ENCODE results near the gene FBN1. TPM values are rescaled to one million over a fixed set of nuclear protein-coding genes. Genes with fewer than 3 reads are reported as not detected.
A peak's percentile ranks its signal among the peaks of the same experiment; 100 is the strongest.

Gene FBN1
- polyA plus RNA-seq, 3 donors, result 91.0 to 113 (median 94.2) TPM

DNA sequence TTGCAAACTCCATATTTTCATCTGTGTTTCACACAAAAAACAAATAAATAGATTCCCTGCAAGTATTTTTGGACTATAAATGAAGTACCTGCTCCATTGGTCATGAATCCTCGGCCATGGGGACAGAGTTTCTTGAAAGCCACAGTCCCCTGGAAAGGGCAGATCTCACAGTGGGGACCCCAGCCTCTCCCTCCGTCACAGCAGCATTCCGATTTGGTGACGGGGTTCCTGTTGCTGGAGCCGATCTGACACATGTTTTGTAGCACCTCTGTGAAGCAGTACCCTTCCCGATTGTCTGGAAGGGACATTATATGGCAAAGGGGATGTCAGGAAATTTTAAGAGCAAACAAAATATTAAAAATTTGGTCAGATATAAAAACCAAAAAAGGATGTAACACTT lies 218.0 kb downstream of the FBN1 start:
- no peak for DNase-seq (ENCODE audit: extremely low read depth in 1 of 11, low read depth in 9 of 11, low spot score in 4 of 11)

DNA sequence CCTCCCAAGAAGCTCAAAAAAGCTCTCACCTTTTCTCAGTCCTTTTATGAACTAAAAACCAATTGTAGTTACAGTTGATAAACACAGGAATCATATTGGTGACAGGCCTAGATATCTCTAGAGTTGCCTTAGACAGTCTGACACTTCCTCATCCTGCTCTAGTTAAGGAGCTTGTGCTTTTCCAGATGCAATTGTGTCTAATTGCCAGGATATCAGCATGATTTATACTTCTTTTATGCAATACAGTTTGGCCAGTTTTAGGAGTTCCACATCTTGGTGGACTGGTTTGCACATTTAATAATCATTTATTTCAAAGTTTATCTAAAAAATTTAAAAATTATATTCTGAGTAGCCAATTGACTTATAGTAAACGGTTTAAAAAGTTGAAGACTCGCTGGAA lies 218.6 kb downstream of the FBN1 start:
- no peak for DNase-seq (ENCODE audit: extremely low read depth in 1 of 11, low read depth in 9 of 11, low spot score in 4 of 11)

DNA sequence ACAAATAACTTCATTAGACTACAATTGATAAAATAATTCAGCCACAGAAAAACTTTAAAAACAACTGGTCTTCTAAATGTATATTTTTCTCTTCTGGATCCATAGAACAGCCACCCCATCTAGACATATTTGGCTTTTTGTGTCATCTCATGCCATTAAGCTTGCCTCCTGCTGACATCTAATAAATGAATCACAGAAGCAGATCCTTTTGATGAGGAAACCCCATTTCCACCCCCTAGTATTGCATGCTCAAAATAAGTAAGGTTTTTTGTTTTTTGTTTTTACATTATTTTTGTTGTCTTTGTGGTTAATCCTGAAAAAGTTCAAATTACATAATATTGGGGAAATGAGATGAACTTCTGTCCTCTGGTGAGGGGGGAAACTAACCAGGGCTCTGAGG lies 219.5 kb downstream of the FBN1 start:
- DNase-seq (ENCODE audit: extremely low read depth in 1 of 11, low read depth in 9 of 11, low spot score in 4 of 11), result no peak

DNA sequence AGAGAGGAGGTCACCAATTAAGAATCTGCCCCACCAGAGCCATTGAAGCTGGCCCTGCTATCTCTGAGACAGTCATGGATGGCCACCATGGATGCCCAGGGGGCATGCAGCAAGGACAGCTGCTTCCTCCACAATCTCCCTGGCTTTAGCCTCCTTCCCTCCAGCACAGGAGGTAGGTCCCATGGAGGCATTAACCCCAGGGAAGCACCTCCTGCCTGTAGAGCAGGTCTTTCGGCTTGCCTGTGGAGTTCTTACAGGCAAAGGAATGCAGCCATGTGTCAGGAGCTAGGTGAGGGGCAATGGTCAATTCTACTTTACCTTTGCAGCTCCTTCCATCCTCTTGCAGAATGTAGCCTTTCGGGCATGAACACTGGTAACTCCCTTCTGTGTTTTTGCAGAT lies 220.5 kb downstream of the FBN1 start:
- DNase-seq (ENCODE audit: extremely low read depth in 1 of 11, low read depth in 9 of 11, low spot score in 4 of 11), result no peak

DNA sequence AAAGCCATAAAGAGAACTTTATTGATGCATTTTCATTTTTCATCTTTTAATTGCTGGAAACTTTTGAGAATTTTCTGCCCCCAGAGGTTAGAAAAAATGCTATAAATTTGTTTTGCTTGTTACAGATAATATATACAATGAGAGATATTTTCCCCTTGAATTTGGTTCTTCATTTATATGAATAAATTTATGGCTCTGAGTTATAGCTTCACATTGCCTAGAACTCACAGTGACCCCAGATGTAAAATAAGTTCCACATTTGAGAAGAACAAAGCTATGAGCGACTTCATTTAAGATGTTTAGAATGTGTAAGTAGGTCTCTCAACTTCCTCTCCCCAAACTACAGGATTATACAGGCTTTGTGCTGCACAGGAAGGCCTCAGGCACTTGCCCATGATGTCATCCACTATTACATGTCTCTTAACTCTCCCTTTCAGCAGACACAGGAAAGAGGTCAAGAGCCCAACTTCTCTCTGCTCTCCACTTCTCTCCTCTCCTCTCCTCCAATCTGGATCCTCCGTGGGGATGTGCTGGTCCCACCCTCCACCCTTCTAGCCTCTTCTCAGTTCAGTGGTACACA lies 221.5 kb downstream of the FBN1 start:
- peak in 8 of 11 donors; percentile 9 to 50 (median 28) for DNase-seq (ENCODE audit: extremely low read depth in 1 of 11, low read depth in 9 of 11, low spot score in 4 of 11)

DNA sequence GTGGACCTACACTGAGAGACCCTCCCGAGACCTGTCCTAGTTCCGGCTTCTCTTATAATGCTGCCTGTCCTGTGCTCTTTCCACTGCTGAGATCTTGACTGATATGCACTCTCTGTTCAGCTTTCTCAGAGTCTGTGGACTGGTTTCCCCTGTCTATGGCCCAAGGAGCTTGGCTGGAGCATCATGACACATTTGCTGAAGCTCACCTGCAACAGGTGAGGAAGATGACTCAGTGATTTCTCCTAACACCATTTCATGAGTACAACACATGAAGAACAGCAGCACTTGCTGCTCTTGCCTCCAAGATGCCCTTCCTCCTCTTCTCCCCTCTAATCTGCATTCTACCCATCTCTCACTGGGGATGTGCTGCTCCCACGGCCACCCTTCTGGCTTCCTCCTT lies 222.2 kb downstream of the FBN1 start:
- no peak for DNase-seq (ENCODE audit: extremely low read depth in 1 of 11, low read depth in 9 of 11, low spot score in 4 of 11)

DNA sequence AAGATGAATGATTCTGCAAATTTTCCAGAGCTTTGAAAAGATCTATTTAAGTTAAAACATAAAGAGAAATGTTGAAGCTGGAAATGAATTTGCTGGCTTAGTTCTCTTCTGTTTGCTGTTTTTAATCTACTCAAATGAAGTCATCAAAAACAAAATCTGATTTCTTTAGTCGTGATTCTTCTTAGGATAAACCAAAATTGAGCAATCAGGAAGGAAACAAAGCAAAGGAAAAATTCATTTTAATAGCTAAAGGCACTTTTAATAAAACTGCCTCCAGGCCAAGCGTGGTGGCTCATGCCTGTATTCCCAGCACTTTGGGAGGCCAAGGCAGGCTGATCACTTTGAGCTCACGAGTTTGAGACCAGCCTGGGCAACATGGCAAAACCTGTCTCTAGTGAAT lies 223.1 kb downstream of the FBN1 start:
- no peak for DNase-seq (ENCODE audit: extremely low read depth in 1 of 11, low read depth in 9 of 11, low spot score in 4 of 11)

DNA sequence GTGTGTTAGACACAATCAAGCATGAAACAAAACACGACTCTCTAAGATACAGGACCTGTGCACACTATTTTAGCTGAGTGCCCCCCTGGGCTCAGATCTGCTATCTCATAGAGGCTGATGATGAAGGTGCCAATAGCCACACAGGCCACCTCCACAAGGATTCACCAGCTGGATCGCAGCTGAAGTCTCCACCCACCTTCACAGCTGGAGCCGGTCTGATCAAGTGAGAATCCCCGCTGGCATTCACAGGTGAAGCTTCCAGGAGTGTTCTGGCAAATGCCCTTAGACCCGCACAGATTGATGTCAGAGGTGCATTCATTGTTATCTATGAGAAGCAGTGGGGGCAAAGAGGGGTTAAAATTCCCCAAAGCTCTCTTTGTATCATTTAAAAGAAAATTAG lies 224.1 kb downstream of the FBN1 start:
- no peak for DNase-seq (ENCODE audit: extremely low read depth in 1 of 11, low read depth in 9 of 11, low spot score in 4 of 11)

DNA sequence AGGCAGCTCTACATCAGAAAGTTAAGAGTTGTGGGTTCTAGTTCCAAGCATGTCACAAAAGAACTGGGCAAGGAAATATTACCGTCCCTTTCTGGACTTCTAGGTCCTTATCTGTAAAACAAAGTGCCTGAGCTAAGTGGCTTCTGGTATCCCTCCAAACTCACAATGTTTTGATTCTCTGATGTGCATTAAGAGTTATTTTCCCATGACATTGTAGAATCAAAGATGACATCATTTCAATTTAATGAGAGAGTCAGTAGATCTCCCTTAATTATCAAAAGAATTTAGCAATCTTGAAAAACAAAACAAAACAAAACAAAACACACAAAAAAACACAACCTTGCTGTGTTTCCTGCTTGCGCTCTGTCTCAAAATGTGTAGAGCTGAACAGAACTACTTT lies 225.6 kb downstream of the FBN1 start:
- no peak for DNase-seq (ENCODE audit: extremely low read depth in 1 of 11, low read depth in 9 of 11, low spot score in 4 of 11)

DNA sequence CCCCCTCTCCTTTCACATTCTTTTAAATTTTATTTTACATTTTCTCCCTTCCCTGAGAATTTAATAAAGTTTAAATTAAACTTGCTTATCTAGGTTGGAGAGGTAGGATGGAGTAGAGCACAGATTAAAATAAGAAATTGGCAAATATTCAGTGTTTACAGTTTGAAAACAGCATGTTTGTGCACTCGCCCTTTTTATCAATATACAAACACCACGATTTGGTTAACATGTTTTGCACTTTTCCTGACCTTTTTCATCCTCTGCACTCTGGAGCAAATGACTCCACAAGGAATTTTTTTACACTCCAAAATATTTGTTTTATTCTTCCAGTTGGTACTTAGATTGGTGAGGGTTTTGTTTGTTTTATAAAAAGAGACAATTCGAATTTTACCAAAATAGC lies 227.2 kb downstream of the FBN1 start:
- no peak for DNase-seq (ENCODE audit: extremely low read depth in 1 of 11, low read depth in 9 of 11, low spot score in 4 of 11)

DNA sequence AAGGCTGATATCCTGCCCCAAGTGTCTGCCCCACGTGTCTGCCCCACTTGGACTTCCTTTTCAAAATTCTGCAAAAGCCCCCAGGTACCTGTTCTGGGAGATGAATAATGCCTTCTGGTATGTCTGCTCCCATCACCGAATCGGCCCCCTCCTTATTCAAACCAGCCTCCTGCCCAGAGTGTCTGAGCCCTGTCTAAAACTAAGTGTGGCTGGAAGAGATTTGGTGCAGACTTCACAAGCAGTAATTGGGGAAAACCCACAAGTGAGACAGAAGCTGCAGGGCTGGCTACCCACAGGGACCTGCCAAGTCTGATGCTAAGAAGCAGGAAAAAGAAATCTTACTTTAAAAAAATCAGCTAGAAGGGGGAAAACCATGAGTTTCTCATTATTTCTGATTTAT lies 229.2 kb downstream of the FBN1 start:
- no peak for DNase-seq (ENCODE audit: extremely low read depth in 1 of 11, low read depth in 9 of 11, low spot score in 4 of 11)

DNA sequence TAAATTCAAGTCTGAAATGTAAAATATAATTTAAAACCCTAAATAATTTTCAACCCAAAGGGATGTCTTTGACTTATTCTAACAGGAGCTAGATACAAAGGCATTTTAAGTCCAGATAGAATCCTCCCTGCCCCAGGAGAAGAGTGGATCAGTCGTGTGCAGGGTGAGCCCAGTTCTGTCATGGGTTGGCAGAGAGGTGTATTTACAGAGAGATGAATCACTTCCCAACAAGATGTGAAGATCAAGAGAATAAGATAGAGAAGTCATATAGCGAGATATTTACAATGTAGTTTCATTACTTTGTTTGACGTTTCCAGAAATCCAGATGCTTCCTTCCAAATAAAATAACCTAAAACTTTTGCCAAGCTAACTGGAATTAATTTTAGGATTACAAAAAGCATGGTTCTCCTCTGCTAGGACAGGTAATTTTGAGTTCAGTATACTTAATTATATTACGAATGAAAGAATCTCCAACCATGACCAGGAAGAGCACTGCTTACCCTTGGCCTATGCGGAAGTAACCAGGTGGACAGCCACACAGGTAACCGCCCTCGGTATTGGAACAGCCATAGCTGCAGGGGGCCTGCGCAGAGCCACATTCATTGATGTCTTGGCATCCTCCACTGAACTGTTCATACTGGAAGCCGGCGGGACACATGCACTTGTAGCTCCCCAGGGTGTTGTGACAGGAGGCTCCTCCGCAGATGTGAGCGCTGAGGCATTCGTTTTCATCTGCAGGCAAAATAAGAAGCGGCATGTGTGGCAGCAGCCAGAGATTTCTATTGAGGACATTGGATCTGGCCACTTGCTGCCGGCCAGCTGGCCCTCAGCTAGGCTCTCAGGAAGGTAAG lies 230.2 kb downstream of the FBN1 start:
- DNase-seq (ENCODE audit: extremely low read depth in 1 of 11, low read depth in 9 of 11, low spot score in 4 of 11), result no peak

DNA sequence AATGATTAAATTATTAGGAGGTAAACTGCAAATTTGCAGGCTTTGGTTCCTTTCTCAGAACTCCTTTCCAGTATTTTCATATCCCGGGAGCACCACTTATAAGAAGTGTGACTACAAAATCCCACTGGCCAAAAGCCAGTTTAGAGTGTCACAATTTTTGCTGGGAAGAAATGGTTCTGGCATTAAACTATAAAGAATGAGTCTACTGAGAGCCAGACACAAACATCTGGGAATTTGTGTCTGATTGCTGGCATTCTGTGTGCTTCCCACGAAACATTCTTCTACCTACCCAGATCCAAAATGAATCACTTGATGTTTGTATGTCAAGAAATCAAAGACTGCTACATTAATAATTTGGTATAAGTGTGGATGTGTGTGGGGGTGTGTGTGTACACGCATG lies 231.5 kb downstream of the FBN1 start:
- DNase-seq (ENCODE audit: extremely low read depth in 1 of 11, low read depth in 9 of 11, low spot score in 4 of 11), result no peak

DNA sequence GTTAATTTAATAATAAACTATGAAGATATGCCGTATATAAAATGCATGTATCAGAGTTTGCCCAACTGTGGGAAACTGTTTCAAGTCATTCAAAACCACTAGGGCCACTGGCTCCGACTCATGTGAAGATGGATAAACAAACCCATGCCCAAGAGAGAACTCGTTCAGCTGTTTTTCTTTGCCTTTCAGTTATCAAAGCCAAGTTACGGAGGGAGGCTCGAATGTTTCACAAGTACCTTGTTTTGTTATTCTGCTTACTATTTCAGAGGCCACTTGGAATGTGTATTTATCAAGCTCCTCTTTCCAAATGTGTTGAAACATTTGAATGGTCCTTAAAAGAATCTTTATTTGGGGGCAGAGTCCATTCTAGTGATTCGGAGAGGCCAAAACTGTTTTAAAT lies 232.2 kb downstream of the FBN1 start:
- DNase-seq (ENCODE audit: extremely low read depth in 1 of 11, low read depth in 9 of 11, low spot score in 4 of 11), result no peak

DNA sequence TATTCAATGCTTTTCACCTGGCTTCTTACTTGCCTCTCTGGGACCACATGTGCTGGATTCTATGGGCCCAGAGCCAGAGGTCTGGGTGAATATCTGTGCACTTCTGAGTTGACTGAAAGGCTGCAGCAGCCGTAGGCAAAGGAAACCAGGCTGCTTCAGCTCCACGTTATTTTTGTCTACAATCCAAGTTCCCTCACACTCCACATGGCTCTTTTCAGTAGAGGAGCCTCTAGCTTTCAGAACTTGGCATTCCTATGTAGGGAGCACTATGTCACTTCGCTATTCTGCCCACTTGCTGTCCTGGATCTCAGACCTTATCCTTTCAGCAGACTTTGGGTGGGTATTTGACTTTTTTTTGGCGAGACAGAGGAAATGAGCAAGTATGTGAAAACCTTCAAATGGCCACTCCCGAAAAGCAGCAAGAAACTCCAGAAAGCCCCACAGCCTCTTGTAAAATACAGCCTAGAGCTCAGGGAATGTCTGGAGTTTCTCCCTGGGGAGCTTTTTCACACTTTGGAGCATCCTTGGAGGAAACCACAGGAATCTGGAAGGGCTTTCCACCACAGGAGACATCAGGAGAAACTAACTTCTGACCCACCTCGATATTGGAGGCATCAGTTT lies 233.4 kb downstream of the FBN1 start:
- no peak for DNase-seq (ENCODE audit: extremely low read depth in 1 of 11, low read depth in 9 of 11, low spot score in 4 of 11)

DNA sequence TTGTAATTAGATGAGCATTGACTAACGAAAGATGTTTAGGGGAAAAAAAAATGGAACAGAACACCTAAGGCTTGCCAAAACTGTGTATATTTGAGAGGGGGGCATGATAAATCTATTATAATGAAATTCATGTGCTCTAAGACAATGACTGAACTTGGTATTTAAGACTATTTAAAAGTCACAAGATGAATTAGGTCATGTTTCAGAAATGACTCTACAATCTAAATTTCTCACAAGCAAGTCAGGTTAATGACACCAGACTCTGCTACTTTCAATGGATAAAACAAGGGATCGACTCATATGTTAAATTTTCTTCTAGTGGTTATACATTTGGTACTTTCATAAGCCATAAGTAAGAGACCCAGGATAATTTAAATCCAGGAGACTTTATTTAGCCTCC lies 235.9 kb downstream of the FBN1 start:
- no peak for DNase-seq (ENCODE audit: extremely low read depth in 1 of 11, low read depth in 9 of 11, low spot score in 4 of 11)

DNA sequence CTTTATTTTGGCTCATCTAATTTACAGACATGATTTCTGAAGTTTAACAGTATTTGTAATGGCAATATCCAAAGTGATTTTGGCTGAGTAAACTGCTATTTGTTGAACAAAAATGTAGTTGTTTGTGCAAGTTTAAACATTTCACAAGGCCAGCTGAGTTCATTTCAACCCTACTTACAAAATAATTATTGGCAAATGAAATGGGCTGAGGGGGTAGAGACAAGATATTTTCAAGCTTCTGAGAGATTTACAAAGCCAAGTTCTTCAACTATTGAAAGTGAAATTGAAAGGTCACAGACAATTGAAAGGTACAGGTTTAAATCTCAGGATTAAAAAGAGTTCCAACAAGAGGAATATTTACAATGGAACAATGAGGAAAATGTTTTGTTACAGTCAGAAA lies 237.2 kb downstream of the FBN1 start:
- no peak for DNase-seq (ENCODE audit: extremely low read depth in 1 of 11, low read depth in 9 of 11, low spot score in 4 of 11)

DNA sequence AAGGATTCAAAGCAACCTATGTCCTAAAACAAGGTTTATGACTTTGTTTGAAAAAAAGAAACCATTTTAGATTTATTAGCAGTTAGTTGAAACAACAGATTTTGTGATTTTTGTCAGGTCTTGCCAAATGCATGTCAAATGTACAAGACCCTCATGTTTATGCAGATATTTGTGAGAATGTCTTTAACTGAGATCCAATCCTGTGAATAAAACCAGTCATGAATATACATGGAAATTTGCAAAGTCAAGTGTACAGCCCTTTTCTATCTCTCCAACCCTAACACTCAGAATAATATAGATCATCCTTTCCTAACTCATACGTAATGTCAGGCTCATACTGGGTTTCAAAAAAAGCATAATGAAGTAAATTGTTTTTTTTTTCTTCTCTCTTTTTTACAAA lies 237.9 kb downstream of the FBN1 start:
- DNase-seq (ENCODE audit: extremely low read depth in 1 of 11, low read depth in 9 of 11, low spot score in 4 of 11), result no peak

DNA sequence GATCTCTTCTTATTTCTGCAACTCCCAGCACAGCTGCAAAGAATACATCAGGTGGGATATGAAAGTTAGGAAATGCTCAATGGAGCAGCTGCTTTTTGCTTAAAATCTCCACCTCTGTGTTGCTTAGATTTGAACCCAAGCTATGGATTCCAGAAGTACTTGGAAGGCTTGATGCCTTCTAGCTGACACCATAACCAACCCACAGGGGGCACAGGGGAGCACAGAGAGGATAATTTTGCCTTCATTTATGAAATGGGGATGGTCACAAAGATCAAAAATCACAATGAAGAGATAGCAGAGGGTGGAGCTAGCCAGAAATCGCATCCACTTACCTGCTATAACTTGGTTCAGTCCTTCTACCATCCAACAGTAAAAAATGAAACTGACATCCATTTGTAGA lies 238.6 kb downstream of the FBN1 start:
- no peak for DNase-seq (ENCODE audit: extremely low read depth in 1 of 11, low read depth in 9 of 11, low spot score in 4 of 11)

DNA sequence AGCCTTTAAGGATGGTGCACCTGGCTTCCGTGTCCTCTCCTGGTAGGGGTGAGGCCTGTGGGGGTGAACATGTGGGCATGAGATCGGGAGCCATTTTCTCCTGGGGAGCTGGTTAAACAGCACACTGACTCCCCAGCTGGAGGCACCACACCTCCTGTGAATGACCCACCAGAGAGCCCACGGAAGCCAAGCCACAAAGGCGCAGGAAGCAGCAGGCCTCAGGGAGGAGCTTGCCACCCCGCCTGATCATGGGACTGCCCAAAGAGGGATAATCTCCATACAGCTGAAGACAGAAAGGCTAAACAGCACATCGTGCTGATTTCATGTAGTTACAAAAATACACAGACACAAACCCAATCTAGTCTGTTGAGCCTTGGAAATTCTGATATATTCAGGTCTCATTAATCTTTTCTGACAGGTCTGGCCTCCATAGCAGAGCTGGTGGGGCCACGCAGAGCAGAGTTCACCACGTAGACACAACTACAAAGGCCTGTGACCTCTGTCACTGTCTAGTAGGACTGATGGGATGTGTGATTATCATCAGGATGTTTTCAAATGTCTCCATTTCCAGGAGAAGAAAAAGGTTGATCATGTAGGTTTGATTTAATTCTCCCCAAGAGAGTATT lies 239.1 kb downstream of the FBN1 start:
- no peak for DNase-seq (ENCODE audit: extremely low read depth in 1 of 11, low read depth in 9 of 11, low spot score in 4 of 11)
